Common myeloid progenitor, CD34-positive (primary cell): ENCODE results near the gene VWF.

Source experiments
- CTCF ChIA-PET: fragments of 350-600 bp; sonication (Branson Sonifier 250); formaldehyde crosslinking; loops from one replicate; lab custom pipeline; 2021; ENCODE audit warnings: antibody characterized with exemption; lab: Charles Lee
- POLR2A ChIA-PET: fragments of 350-600 bp; sonication (Branson Sonifier 250); formaldehyde crosslinking; loops from one replicate; lab custom pipeline; 2021; ENCODE audit warnings: antibody characterized with exemption; lab: Charles Lee
- DNase-seq, 3 donors: peaks; one replicate each; pipeline versions ENCODE4 v3.0.0 to v3.0.0-alpha.2; 2013
- H3K27ac ChIP-seq, 2 experiments: 1 replicate in 1 of 2; 2 replicates in 1 of 2; pipeline ENCODE4 v1.7.0; 2013; ENCODE audit warnings: inconsistent platforms in 2 of 2, low read length in 2 of 2, mild to moderate bottlenecking in 2 of 2, low read depth in 1 of 2, moderate library complexity in 1 of 2; ENCODE audit not compliant: severe bottlenecking in 2 of 2, insufficient read depth in 1 of 2, poor library complexity in 1 of 2
- H3K27me3 ChIP-seq, 5 experiments: replicated peaks in 2 of 5; 1 replicate in 3 of 5; 2 replicates in 2 of 5; pipeline versions ENCODE4 v1.6.1 to v1.7.0; 2013; ENCODE audit warnings: low read length in 4 of 5, mild to moderate bottlenecking in 2 of 5, moderate library complexity in 2 of 5, inconsistent platforms in 1 of 5; ENCODE audit not compliant: insufficient read depth in 5 of 5, control insufficient read depth in 4 of 5
- H3K36me3 ChIP-seq, 4 experiments: 1 replicate in 2 of 4; 2 replicates in 2 of 4; pipeline versions ENCODE4 v1.6.1 to v1.7.0; 2013; ENCODE audit warnings: low read length in 3 of 4, control low read depth in 1 of 4, mild to moderate bottlenecking in 1 of 4; ENCODE audit not compliant: control insufficient read depth in 4 of 4, insufficient read depth in 4 of 4
- H3K4me1 ChIP-seq, 4 experiments: 1 replicate in 3 of 4; 2 replicates in 1 of 4; pipeline versions ENCODE4 v1.6.1 to v1.7.1; 2013; ENCODE audit warnings: low read length in 3 of 4, mild to moderate bottlenecking in 3 of 4, control low read depth in 1 of 4, inconsistent platforms in 1 of 4, moderate library complexity in 1 of 4; ENCODE audit not compliant: control insufficient read depth in 4 of 4, insufficient read depth in 4 of 4; ENCODE audit errors: control extremely low read depth in 1 of 4
- H3K4me3 ChIP-seq, 7 experiments: 1 replicate in 4 of 7; 2 replicates in 3 of 7; pipeline versions ENCODE4 v1.5.1 to v1.7.0; 2013; ENCODE audit warnings: mild to moderate bottlenecking in 7 of 7, low read length in 6 of 7, moderate library complexity in 6 of 7, inconsistent platforms in 2 of 7, low read depth in 2 of 7, control low read depth in 1 of 7; ENCODE audit not compliant: insufficient read depth in 4 of 7, control insufficient read depth in 1 of 7; ENCODE audit errors: extremely low read depth in 1 of 7
- H3K9me3 ChIP-seq, 5 experiments: 1 replicate in 4 of 5; 2 replicates in 1 of 5; pipeline versions ENCODE4 v1.6.1 to v1.7.1; 2013; ENCODE audit warnings: low read length in 4 of 5, mild to moderate bottlenecking in 2 of 5, inconsistent platforms in 1 of 5, low read depth in 1 of 5, moderate library complexity in 1 of 5; ENCODE audit not compliant: control insufficient read depth in 4 of 5, insufficient read depth in 2 of 5; ENCODE audit errors: control extremely low read depth in 1 of 5
- WGBS: methylation state at CpG from one replicate; pipeline ENCODE4 v1.1.5; 2013; ENCODE audit not compliant: insufficient coverage; 5-methylcytosine and 5-hydroxymethylcytosine counted together

The VWF gene

DNA sequence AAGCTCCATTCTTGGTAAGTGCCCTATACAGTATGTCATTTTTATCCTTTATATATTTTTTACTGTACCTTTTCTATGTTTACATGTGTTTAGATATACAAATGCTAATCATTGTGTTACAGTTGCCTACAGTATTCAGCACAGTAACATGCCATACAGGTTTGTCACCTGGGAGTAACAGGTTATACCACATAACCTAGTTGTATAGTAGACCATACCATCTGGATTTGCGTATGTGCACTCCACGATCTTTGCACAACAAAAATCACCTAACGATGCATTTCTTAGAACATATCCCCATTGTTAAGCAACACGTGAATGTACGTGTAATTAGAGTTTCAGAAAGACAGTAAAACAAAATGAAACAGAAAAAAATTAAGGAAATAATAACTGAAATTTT lies 167.5 kb downstream of the VWF start:
- CTCF ChIA-PET = interaction anchor here (0.6 kb wide), 1 partner anchor 70 kb away, joined by 5 read pairs; no protein-coding TSS in a partner anchor
- no peak overlapping the region for H3K27ac ChIP-seq
- no peaks in the 10 kb centered on the region for H3K9me3 ChIP-seq
- DNase-seq = no peak
- H3K27me3 ChIP-seq = no peaks in the 10 kb centered on the region
- POLR2A ChIA-PET = no interaction called here
- H3K36me3 ChIP-seq = no peaks in the 10 kb centered on the region
- 100% methylated on average over 3 of the region's 5 CpGs for WGBS
- no peak overlapping the region for H3K4me3 ChIP-seq
- H3K4me1 ChIP-seq = no peaks in the 10 kb centered on the region

DNA sequence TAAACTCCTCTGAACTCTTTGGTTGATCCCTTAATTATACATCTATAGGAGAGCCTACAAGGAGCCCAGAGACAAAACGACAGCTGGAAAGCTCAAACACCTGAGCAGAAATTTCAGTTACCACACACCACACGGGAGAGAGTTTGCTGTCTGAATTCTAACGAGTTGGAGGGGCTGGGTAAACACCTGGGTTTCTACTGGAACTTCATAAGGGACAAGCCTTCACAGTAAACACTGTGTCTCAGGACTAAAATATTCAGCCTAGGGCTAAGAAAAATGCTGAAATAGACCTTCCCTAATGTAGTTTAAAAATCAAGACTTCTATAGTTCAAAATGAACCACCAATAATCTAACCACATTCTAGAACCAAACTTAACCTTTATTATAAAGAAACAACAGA lies 169.8 kb downstream of the VWF start:
- 39% methylated on average over 2 of the region's 3 CpGs for WGBS
- Histone ChIP-seq H3K27me3 (no peaks in the 10 kb centered on the region), H3K4me1 (no peaks in the 10 kb centered on the region), H3K4me3 (no peak overlapping the region), H3K9me3 (no peaks in the 10 kb centered on the region), H3K27ac (no peak overlapping the region), H3K36me3 (no peaks in the 10 kb centered on the region)
- no peak for DNase-seq
- ChIA-PET CTCF (interaction anchor here (1.4 to 1.5 kb wide), 2 partner anchors 9 to 66 kb away, joined by 3 to 6 read pairs; no protein-coding TSS in a partner anchor), POLR2A (no interaction called here)

- WGBS = 91% methylated on average over 4 of the region's 5 CpGs
- H3K4me1 ChIP-seq = peaks cover 0 to 3% (median under 1%) of the 10 kb centered on the region in 4 experiments
- H3K36me3 ChIP-seq = no peaks in the 10 kb centered on the region
- DNase-seq = no peak
- no peak overlapping the region for H3K4me3 ChIP-seq
- no peaks in the 10 kb centered on the region for H3K27me3 ChIP-seq
- CTCF ChIA-PET = interaction anchor here (1.4 to 1.5 kb wide), 2 partner anchors 10 to 67 kb away, joined by 3 to 6 read pairs; no protein-coding TSS in a partner anchor
- no peak overlapping the region for H3K27ac ChIP-seq
- POLR2A ChIA-PET = no interaction called here
- no peaks in the 10 kb centered on the region for H3K9me3 ChIP-seq
Measured at GRCh38 chr12:5953835-5954586, 170.5 kb downstream of the VWF start.

DNA sequence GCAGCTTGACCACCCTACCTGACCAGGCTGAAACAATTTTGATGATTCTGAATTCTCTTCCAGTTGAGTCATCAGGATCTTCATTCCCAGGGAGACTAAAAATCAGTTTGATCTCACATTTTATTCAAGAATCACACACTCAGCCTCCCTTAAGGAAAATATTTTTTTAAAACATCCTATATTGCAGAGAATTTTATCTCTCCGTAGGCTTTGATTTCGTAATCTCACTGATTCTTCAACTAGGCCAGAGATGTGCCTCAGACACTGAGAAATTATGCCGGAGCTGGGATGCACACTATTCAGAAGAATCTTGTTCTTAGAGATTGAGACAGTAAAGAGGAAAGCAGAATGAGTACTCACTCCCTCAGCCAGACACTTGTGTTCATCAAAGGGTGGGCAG lies 172.4 kb downstream of the VWF start:
- Histone ChIP-seq H3K9me3 (no peaks in the 10 kb centered on the region), H3K27ac (no peak overlapping the region), H3K4me3 (no peak overlapping the region), H3K4me1 (peaks cover 0 to 15% (median 6%) of the 10 kb centered on the region in 4 experiments), H3K36me3 (no peaks in the 10 kb centered on the region), H3K27me3 (peaks cover 0 to 8% (median 3%) of the 10 kb centered on the region in 5 experiments)
- POLR2A ChIA-PET = no interaction called here
- 90% methylated on average over 2 of the region's 3 CpGs for WGBS
- DNase-seq = no peak
- CTCF ChIA-PET = interaction anchor here (1.0 to 1.6 kb wide), 4 partner anchors 8 to 22 kb away, joined by 3 read pairs; no protein-coding TSS in a partner anchor

- Histone ChIP-seq H3K36me3 (no peaks in the 10 kb centered on the region), H3K9me3 (peaks cover 0 to 3% (median 0%) of the 10 kb centered on the region in 5 experiments), H3K27me3 (peaks cover 7 to 36% (median 29%) of the 10 kb centered on the region in 5 experiments), H3K27ac (no peak overlapping the region), H3K4me1 (peaks cover 0 to 29% (median 14%) of the 10 kb centered on the region in 4 experiments), H3K4me3 (no peak overlapping the region)
- peak in 2 of 3 donors; percentile 34 to 40 for DNase-seq
- ChIA-PET POLR2A (no interaction called here), CTCF (no interaction called here)
- WGBS = 13% methylated on average over 3 of the region's 3 CpGs
Measured at GRCh38 chr12:5948696-5949095, 175.8 kb downstream of the VWF start.

DNA sequence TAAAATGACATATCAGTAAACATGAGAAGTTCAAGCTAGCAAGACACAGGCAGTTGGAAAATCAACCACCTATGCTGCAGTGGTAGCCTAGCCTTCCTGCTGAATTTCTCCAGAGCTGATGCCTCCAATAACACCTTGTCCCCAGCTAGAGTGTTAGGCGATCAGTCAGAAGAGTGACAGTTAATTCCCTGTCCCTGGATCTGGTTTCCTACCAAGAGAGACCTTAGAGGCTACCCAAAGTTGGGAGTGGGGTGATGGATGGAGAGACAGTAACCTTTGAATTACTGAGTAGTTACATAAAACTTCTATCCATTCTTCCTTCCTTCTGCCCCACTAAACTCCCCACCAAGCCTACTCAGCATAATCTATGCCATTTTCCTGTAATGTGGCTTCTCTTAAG lies 177.5 kb downstream of the VWF start:
- no peak overlapping the region for H3K27ac ChIP-seq
- peaks cover 0 to 3% (median 0%) of the 10 kb centered on the region in 5 experiments for H3K9me3 ChIP-seq
- CTCF ChIA-PET = interaction anchor here (0.5 to 0.9 kb wide), 2 partner anchors 17 to 1015 kb away, joined by 3 read pairs; no protein-coding TSS in a partner anchor
- 80% methylated on average over 1 of the region's 1 CpG for WGBS
- no peak overlapping the region for H3K4me3 ChIP-seq
- H3K36me3 ChIP-seq = no peaks in the 10 kb centered on the region
- peaks cover 0 to 29% (median 14%) of the 10 kb centered on the region in 4 experiments for H3K4me1 ChIP-seq
- DNase-seq = no peak
- POLR2A ChIA-PET = no interaction called here
- peaks cover 7 to 36% (median 31%) of the 10 kb centered on the region in 5 experiments for H3K27me3 ChIP-seq

DNA sequence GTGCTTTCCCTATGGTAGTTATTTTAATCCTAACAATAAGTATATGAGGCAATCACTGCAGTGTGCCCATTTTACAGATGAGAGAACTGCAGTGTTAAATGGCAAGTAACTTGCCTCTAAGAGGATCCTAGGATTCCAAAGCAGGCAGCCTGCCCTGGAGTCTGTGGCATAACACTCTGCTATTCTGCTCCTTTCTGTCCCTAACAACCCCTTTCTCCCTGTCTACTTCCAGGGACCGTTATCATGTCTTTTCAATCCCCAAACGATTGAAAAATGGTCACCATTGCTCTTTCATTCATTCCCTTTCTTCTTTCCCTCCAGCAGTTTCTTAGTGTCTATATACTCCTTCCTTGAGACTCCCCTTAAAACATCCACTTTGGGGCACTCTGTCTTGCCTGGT lies 178.1 kb downstream of the VWF start:
- Histone ChIP-seq H3K9me3 (peaks cover 0 to 3% (median 0%) of the 10 kb centered on the region in 5 experiments), H3K36me3 (no peaks in the 10 kb centered on the region), H3K27me3 (peaks cover 7 to 36% (median 31%) of the 10 kb centered on the region in 5 experiments), H3K27ac (no peak overlapping the region), H3K4me1 (peaks cover 0 to 29% (median 14%) of the 10 kb centered on the region in 4 experiments), H3K4me3 (no peak overlapping the region)
- CTCF ChIA-PET = interaction anchor here (0.5 to 1.9 kb wide), 3 partner anchors 17 to 1014 kb away, joined by 3 to 5 read pairs (median 4); no protein-coding TSS in a partner anchor
- 85% methylated on average over 2 of the region's 2 CpGs for WGBS
- no peak for DNase-seq
- POLR2A ChIA-PET = no interaction called here
